ENCODE measurements around the gene ZRANB1. TPM values are rescaled to one million over a fixed set of nuclear protein-coding genes. Genes with fewer than 3 reads are reported as not detected.
A peak's percentile ranks its signal among the peaks of the same experiment; 100 is the strongest.

Gene ZRANB1
- total RNA-seq, 1 donor from 2014 or later, result 31.7 TPM

DNA sequence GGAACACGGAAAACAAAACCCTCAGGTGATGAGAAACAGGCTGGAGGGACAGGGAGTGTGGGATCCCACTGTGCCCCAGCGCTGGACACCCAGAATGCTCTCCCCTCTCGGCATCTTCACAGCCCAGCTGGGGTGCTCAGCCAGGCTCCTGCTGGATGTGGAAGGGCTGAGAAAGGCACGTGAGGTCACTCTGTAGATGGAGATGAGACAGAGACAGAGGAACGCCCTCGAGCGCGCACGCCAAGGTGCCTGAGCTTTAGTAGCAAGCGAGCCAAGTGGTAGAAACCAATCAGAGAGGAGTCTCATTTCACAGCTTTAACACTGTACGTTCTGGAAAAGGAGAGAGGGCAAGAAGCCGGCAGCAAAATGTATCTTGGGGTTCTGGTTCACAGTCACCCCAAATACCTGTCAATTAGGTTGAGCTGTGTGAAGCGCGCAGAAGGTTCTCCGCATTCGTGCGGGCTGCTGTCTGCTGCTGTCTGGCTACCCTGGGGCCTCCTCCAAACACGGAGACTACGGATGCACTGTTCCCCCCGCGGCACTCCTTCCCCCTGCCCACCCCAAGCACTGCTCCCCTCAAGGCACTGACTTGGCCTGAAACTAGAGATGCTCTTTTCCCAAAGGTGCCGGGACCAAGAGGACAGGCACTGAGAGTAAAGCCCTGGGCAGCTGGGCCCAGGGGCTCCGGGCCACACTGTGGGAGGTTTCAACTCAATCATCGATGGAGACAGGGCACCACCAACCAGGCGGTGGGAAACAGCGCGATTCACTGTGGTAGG lies 91.4 kb downstream of the ZRANB1 start:
- DNase-seq (ENCODE audit: low read depth), result no peak

DNA sequence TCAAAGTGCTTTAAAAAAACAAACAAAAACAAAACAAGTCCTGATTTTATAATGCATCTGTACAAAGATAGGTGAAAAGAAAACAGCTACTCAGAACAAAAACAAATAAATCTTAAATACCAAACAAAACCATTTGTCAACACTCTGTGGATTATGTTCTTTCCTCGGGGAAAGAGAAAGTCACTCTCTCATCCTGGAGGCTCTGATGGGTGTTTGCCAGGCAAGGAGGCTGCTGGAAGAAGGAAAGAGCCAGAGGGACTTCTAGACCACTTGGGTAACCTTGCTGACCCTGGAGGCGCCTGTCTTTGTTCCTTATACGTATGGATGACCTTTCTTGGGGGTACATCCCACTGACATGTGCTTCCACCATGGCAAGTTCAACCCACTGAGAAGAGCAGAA lies 92.8 kb downstream of the ZRANB1 start:
- no peak for DNase-seq (ENCODE audit: low read depth)

DNA sequence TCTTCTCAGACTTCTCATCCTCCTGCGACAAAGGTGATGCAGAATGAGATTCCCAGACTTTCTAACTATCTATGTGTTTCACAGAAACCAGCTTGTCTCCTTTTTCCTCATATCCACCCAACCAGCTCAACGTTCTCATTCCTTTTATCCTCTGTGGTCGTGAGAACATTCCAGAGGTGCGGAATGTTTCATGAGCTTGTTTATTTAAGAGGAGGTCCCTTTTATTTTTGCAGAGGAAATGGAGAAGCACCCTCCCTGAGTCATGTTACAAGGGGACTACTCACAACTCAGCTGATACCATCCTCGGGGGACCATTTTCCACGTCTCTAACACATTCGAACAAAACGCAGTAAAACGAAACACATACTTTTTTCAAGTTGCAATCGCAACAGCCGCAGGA lies 93.2 kb downstream of the ZRANB1 start:
- DNase-seq (ENCODE audit: low read depth), result peak; percentile 75

DNA sequence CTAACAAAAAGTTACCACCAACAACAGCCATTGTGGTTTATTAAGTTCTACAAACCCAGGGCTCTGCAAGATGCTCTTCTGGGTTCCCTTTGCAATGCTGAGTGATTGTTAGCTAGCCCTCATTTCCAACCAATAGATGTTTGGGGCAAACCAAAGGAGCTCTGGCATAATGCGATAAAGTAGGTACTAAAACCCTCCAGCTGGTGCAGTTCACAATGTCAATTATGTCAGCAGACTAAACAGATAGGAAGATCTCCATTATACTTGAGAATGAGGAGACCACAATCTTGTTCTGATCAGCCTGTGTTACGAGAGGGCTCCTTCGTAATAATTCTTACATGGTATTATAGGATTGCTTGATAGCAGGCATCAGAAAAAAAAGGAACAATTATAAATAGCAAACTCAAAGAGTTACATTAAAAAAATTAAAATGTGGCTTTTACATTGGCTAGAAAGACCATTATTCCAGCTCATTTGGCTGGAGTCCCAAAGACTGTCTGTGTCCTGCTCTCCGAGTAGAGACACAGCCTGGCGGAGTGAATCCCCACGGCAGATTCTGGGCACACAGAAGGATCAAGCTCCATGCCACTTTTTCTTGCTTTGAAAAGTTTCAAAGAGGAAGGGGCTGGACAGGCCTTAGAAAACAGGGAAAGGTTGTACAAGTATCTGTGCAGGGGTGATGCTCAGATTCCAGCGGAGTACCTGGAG lies 93.8 kb downstream of the ZRANB1 start:
- no peak for DNase-seq (ENCODE audit: low read depth)

DNA sequence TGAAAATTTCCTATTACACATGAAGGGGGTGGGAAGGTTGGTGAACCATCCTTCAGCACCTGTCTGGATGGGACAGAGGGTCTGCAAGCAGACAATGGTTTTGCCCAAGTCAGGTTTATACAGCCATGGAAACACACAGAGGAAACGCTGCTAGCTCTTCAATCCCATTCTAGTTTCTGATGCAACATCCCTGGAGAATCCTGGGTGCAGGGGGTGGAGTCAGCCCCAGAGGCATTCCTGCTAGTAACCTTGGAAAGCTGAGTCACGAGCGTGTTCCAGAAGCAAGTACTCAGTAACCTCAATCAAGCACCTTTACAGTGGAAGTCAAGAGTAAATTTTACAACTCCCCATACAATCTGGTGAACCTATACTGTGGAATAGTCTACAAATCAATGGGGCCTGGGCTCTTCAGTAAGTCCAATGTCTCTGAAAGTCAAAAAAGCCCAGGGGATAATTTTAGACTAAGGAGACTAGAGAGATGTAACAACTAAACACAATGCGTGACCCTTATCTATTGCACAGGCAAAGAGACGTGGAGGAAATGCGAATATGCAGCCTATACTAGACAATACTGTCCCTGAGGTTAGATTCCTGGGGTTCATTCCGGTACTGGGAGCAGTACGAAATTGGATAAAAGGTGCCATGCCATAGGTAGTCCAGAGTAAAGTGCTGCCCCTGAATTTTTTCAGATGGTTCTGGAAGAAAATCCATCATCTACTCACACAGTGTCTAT lies 95.4 kb downstream of the ZRANB1 start:
- no peak for DNase-seq (ENCODE audit: low read depth)

Small RNA genes lying within 50 kb of the gene (microRNA-seq; reads per million reads assigned to microRNA genes)
- gene MIR4296, result not detected

Other genes starting within 250 kb of the ZRANB1 start
- 28.3 and 28.7 TPM in 2 replicates for gene FAM53B, start 197.7 kb upstream of the ZRANB1 start, total RNA-seq
- 13.0 and 18.3 TPM in 2 replicates for gene EEF1AKMT2, start 150.2 kb upstream of the ZRANB1 start, total RNA-seq
- gene ABRAXAS2, start 140.3 kb upstream of the ZRANB1 start, total RNA-seq, result 14.2 and 17.8 TPM in 2 replicates
- 27.1 and 27.7 TPM in 2 replicates for gene CTBP2, start 218.4 kb downstream of the ZRANB1 start, total RNA-seq